Pancreas (tissue), 10 donors: ENCODE measurements around the gene SLC25A17. TPM values are rescaled to one million over a fixed set of nuclear protein-coding genes. Genes with fewer than 3 reads are reported as not detected.
"Not testable (repeated sequence)": the region's sequence is repeated elsewhere in the genome, so short reads cannot be mapped to it uniquely, and the experiment has no call there.

ENCODE experiments used
- ATAC-seq, 4 donors: fragments of 200-7000 bp; cut with Tn5 transposase; one replicate each; pipeline versions ENCODE4 v1.8.0 to v1.9.1; 2020; ENCODE audit warnings: mild to moderate bottlenecking in 4 of 4, moderate library complexity in 4 of 4
- DNase-seq, 6 donors: peaks; one replicate each; pipeline ENCODE4 v3.0.0-alpha.2; 2020
- FAIRE-seq: peaks from 2 replicates; lab custom pipeline; 2012; peaks lifted over from hg19 to GRCh38; lab: Jason Lieb, UNC
- H3K27ac ChIP-seq, 4 donors: fragments of 200-600 bp; sonication (generic); 1 replicate in 3 of 4; 2 replicates in 1 of 4; pipeline versions ENCODE4 v1.5.0 to v1.8.0; 2020
- H3K27me3 ChIP-seq, 4 donors: fragments of 200-600 bp; one replicate each; pipeline ENCODE4 v1.8.0; 2021
- H3K36me3 ChIP-seq, 3 donors: fragments of 200-600 bp; sonication (generic) in 1 of 3; one replicate each; pipeline versions ENCODE4 v1.5.0 to v1.8.0; 2020 to 2021
- H3K4me1 ChIP-seq, 3 donors: fragments of 200-600 bp; one replicate each; pipeline ENCODE4 v1.8.0; 2021
- H3K4me3 ChIP-seq, 4 donors: fragments of 200-600 bp; sonication (generic) in 2 of 4; one replicate each; pipeline versions ENCODE4 v1.5.0 to v1.8.0; 2020 to 2021
- H3K9me3 ChIP-seq, 4 donors: fragments of 200-600 bp; one replicate each; pipeline ENCODE4 v1.8.0; 2021
- WGBS, 2 donors: extraction: QIAGEN DNeasy Blood & Tissue Kit; methylation state at CpG; one replicate each; pipeline ENCODE4 v1.1.7; 2013; 5-methylcytosine and 5-hydroxymethylcytosine counted together
- intact Hi-C, 3 donors: fragments of 100-400 bp; cut with DNase I; formaldehyde crosslinking; loops; one replicate each; pipeline versions ENCODE4 v1.11.1 to v1.14.2; 2022
- polyA plus RNA-seq, 2 donors: library from polyadenylated mRNA; stranded (reverse); fragments of 200-250 nt; gene quantifications; one replicate each; pipeline ENCODE4 v1.2.3, GENCODE V29; 2013
- total RNA-seq, 6 donors: library from RNA; stranded (reverse); fragmentation: NEBNext Ultra II Directional in 4 of 6; extraction: Animal tissue kit (Norgen Biotek cat#: 25700) in 4 of 6; gene quantifications; one replicate each; pipeline versions ENCODE4 v1.2.1 to v1.2.4, GENCODE V29; 2021 to 2023
- TF ChIP-seq, protein P1 (sequence below), 4 donors: fragments of 200-600 bp; sonication (generic) in 3 of 4; IDR thresholded peaks; one replicate each; pipeline versions ENCODE4 v1.5.0 to v1.8.0; 2021; ENCODE audit warnings: antibody characterized with exemption in 4 of 4
- donor health status: healthy with polysubstance abuse.
- donor health status: DM: no; HTN: no; CAD: no; lungs with moderate emphysema.
- donor health status: DM: no; HTN: no; CAD: no.
- donor health status: control.
- donor health status: control.
- donor health status: Bipolar disorder and iron deficiency.
- donor health status: DM: yes; HTN: yes; CAD: no.
- donor health status: DM: no; HTN: no; CAD: no.
- donor health status: DM: no; HTN: no; CAD: no.
- donor health status: DM: yes; HTN: yes; CAD: no.

The SLC25A17 gene
- total and polyA plus RNA-seq, 8 donors = 5.8 to 15.6 (median 8.5) TPM

- H3K4me1 ChIP-seq = no peaks in the 10 kb centered on the region
- WGBS, 2 donors = 69 to 78% methylated on average over 3 of the region's 3 CpGs
- no peak for FAIRE-seq
- H3K27me3 ChIP-seq = no peaks in the 10 kb centered on the region
- DNase-seq = no peak
- H3K27ac ChIP-seq = no peak overlapping the region
- H3K9me3 ChIP-seq = no peaks in the 10 kb centered on the region
- H3K4me3 ChIP-seq = no peak overlapping the region
- no peak for ATAC-seq
- no peaks in the 10 kb centered on the region for H3K36me3 ChIP-seq
- TF ChIP-seq, protein P1, sequence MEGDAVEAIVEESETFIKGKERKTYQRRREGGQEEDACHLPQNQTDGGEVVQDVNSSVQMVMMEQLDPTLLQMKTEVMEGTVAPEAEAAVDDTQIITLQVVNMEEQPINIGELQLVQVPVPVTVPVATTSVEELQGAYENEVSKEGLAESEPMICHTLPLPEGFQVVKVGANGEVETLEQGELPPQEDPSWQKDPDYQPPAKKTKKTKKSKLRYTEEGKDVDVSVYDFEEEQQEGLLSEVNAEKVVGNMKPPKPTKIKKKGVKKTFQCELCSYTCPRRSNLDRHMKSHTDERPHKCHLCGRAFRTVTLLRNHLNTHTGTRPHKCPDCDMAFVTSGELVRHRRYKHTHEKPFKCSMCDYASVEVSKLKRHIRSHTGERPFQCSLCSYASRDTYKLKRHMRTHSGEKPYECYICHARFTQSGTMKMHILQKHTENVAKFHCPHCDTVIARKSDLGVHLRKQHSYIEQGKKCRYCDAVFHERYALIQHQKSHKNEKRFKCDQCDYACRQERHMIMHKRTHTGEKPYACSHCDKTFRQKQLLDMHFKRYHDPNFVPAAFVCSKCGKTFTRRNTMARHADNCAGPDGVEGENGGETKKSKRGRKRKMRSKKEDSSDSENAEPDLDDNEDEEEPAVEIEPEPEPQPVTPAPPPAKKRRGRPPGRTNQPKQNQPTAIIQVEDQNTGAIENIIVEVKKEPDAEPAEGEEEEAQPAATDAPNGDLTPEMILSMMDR (IDR thresholded peaks at IDR 0.05) = no peak
- intact Hi-C loops = no loop called here
These were observed 36.6 kb downstream of the SLC25A17 start for GRCh38 chr22:40782521-40782920.

DNA sequence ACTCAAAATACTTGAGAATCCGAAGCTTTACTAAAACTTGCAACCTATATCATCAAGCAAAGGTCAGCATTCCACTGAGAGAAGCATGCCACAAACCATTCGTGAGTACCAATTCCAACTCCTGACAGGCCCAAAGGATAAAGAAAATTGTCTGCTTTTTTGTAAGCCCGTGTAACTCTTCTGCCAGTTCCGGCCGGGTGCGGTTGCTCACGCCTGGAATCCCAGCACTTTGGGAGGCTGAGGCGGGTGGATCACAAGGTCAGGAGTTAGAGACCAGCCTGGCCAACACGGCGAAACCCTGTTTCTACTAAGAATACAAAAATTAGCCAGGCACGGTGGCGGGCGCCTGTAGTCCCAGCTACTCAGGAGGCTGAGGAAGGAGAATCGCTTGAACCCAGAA is 37.4 kb downstream of the SLC25A17 start:
- FAIRE-seq, H3K27me3 ChIP-seq, intact Hi-C loops, DNase-seq, H3K9me3 ChIP-seq, H3K4me3 ChIP-seq, H3K27ac ChIP-seq, H3K36me3 ChIP-seq, H3K4me1 ChIP-seq, ATAC-seq: not testable (repeated sequence)
- WGBS, 2 donors = 91 to 93% methylated on average over 14 of the region's 14 CpGs

DNA sequence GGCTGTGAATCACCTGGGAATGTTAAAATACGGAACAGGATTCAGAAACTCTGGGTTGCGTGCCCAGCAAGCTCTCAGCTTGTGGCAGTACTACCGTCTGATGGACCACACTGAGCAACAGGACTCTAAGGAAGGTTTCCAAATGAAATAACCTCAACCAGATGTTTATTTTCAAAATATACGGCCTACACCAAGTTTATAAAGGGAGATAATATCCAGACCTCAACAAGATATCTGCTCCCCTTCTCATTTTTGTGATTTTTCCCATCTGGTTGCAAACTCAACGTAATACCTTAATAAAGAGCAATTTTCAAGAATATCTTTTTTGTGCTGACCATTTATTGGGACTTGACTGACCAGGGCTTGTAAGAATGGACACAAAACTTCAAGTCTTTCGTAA is 49.4 kb downstream of the SLC25A17 start:
- Histone ChIP-seq H3K9me3 (no peaks in the 10 kb centered on the region), H3K27me3 (no peaks in the 10 kb centered on the region), H3K4me3 (no peak overlapping the region), H3K4me1 (no peaks in the 10 kb centered on the region), H3K27ac (no peak overlapping the region), H3K36me3 (peaks cover 0 to 34% (median 0%) of the 10 kb centered on the region in 3 donors)
- 88 to 89% methylated on average over 6 of the region's 6 CpGs for WGBS, 2 donors
- FAIRE-seq (peak; percentile 59), ATAC-seq (no peak), DNase-seq (no peak)
- TF ChIP-seq, protein P1 (IDR thresholded peaks at IDR 0.05) = no peak
- intact Hi-C loops = loop anchor here in 1 of 3 donors (5.0 kb wide), 1 partner anchor 87 kb away; no protein-coding TSS in a partner anchor

GRCh38 chr22:40768206-40768605 is 50.9 kb downstream of the SLC25A17 start:
- no peak for DNase-seq
- WGBS, 2 donors = 95 to 97% methylated on average over 1 of the region's 1 CpG
- intact Hi-C loops = loop anchor here in 1 of 3 donors (5.0 kb wide), 1 partner anchor 86 kb away; no protein-coding TSS in a partner anchor
- no peaks in the 10 kb centered on the region for H3K4me1 ChIP-seq
- H3K9me3 ChIP-seq = no peaks in the 10 kb centered on the region
- no peak for ATAC-seq
- no peak for FAIRE-seq
- TF ChIP-seq, protein P1 (IDR thresholded peaks at IDR 0.05) = no peak
- H3K4me3 ChIP-seq = no peak overlapping the region
- H3K27ac ChIP-seq = no peak overlapping the region
- no peaks in the 10 kb centered on the region for H3K27me3 ChIP-seq
- H3K36me3 ChIP-seq = peaks cover 0 to 23% (median 0%) of the 10 kb centered on the region in 3 donors

DNA sequence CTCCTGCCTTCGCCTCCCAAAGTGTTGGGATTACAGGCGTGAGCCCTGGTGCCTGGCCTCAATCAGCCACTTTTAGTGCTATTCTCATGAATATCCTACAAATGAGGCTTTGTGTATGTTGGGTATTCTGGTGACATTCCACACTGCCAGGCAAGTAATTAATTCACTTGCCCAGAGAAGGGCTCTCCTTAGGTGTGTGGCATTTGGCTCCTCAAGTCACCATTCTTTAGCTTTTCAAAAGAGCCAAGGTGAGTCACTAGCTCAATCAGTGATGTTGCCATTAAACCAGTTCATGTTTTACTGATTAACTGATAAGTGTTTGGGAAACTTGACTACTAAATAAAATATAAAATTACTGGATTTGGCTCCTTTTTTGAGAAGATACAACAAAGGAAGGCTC is 52.2 kb downstream of the SLC25A17 start:
- 97 to 98% methylated on average over 2 of the region's 2 CpGs for WGBS, 2 donors
- Histone ChIP-seq H3K4me3 (no peak overlapping the region), H3K4me1 (no peaks in the 10 kb centered on the region), H3K27me3 (no peaks in the 10 kb centered on the region), H3K27ac (no peak overlapping the region), H3K9me3 (no peaks in the 10 kb centered on the region), H3K36me3 (peaks cover 0 to 12% (median 0%) of the 10 kb centered on the region in 3 donors)
- FAIRE-seq = no peak
- intact Hi-C loops = loop anchor here in 1 of 3 donors (5.0 kb wide), 1 partner anchor 85 kb away; no protein-coding TSS in a partner anchor
- TF ChIP-seq, protein P1 (IDR thresholded peaks at IDR 0.05) = no peak
- ATAC-seq = no peak
- no peak for DNase-seq
